NT2/D1 (cell line): ENCODE results near the gene ATRIP.

Experiments
- SUZ12 ChIP-seq: IDR thresholded peaks from 2 replicates; pipeline ENCODE4 v1.6.1; 2011; ENCODE audit not compliant: insufficient read length, insufficient read depth; ENCODE audit errors: extremely low read depth
- YY1 ChIP-seq: IDR thresholded peaks from 2 replicates; pipeline ENCODE4 v1.6.1; 2011; ENCODE audit not compliant: insufficient read length, insufficient read depth
- ZNF274 ChIP-seq: IDR thresholded peaks from 2 replicates; pipeline ENCODE4 v1.6.1; 2011; ENCODE audit warnings: mild to moderate bottlenecking, low read depth, low read length

GRCh38 chr3:48427630-48427962 lies 18.9 kb upstream of the ATRIP start:
- TF ChIP-seq YY1 = no peak
- no peak for TF ChIP-seq ZNF274
- TF ChIP-seq SUZ12 = no peak
